NCI-H524 treated with DMSO at 0.1 percent for 48 hours (cell line): Measurements from ENCODE around the gene ANXA5.
"Not testable (repeated sequence)": the region's sequence is repeated elsewhere in the genome, so short reads cannot be mapped to it uniquely, and the experiment has no call there.

Experiments
- DNase-seq: peaks from one replicate; lab custom pipeline; 2025; lab: John Stamatoyannopoulos, UW

The ANXA5 gene

GRCh38 chr4:121677524-121677923 lies 19.3 kb downstream of the ANXA5 start:
- no peak for DNase-seq

GRCh38 chr4:121676345-121677075 lies 20.3 kb downstream of the ANXA5 start:
- DNase-seq: no peak

- DNase-seq: no peak
Measured at GRCh38 chr4:121675715-121676114, 21.1 kb downstream of the ANXA5 start.

GRCh38 chr4:121674696-121675095 lies 22.1 kb downstream of the ANXA5 start:
- peak; percentile 77 for DNase-seq

- DNase-seq: no peak
Measured at GRCh38 chr4:121674191-121674590, 22.6 kb downstream of the ANXA5 start.

- DNase-seq: no peak
Measured at GRCh38 chr4:121669163-121669550, 27.6 kb downstream of the ANXA5 start.

GRCh38 chr4:121668368-121669162 lies 28.2 kb downstream of the ANXA5 start:
- DNase-seq: no peak

- DNase-seq: no peak
Measured at GRCh38 chr4:121666091-121666679, 30.6 kb downstream of the ANXA5 start.

GRCh38 chr4:121665371-121665770 lies 31.4 kb downstream of the ANXA5 start:
- DNase-seq: no peak

- DNase-seq: no peak
Measured at GRCh38 chr4:121662225-121662624, 34.6 kb downstream of the ANXA5 start.

GRCh38 chr4:121660175-121660933 lies 36.4 kb downstream of the ANXA5 start:
- not testable (repeated sequence) for DNase-seq

- DNase-seq: no peak
Measured at GRCh38 chr4:121658125-121658524, 38.7 kb downstream of the ANXA5 start.

- no peak for DNase-seq
Measured at GRCh38 chr4:121656269-121656641, 40.5 kb downstream of the ANXA5 start.

GRCh38 chr4:121655320-121656268 lies 41.2 kb downstream of the ANXA5 start:
- DNase-seq: no peak

GRCh38 chr4:121654738-121655137 lies 42.0 kb downstream of the ANXA5 start:
- DNase-seq: no peak

- no peak for DNase-seq
Measured at GRCh38 chr4:121653986-121654385, 42.8 kb downstream of the ANXA5 start.

- DNase-seq: no peak
Measured at GRCh38 chr4:121653214-121653613, 43.6 kb downstream of the ANXA5 start.

- DNase-seq: no peak
Measured at GRCh38 chr4:121651597-121651996, 45.2 kb downstream of the ANXA5 start.

GRCh38 chr4:121650741-121651140 lies 46.0 kb downstream of the ANXA5 start:
- DNase-seq: no peak

GRCh38 chr4:121648516-121648915 lies 48.3 kb downstream of the ANXA5 start:
- no peak for DNase-seq
